ENCODE measurements around the gene ZNF524.

DNA sequence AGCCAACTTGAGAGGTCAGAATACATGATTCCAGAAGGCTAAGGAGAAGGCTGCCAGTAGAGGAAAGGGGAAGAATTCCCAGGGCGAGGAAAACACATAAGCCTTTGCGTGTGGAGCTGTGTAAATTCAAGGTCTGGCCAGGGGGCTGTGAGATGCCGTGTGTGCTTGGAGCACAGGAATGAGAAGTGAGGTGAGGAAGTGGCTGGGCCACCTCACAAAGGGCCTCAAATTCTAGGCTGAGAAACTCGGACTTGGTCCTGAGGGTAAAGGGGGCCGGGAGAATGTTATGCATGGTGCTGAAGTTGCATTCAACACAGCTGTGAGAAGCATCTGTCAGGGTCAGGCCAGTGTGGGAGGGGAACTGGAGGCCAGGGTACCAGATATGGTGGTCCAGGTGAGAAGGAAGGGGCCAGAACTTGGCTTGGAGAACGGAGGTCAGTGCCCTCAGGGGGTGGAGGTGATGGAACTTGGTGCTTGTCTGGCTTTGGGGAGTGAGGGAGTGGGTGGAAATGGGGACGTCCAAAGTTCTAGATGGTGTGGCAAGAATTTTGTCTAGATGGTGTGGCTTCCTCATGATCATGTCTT lies 35.9 kb downstream of the ZNF524 start:
- TF ChIP-seq, protein P1, sequence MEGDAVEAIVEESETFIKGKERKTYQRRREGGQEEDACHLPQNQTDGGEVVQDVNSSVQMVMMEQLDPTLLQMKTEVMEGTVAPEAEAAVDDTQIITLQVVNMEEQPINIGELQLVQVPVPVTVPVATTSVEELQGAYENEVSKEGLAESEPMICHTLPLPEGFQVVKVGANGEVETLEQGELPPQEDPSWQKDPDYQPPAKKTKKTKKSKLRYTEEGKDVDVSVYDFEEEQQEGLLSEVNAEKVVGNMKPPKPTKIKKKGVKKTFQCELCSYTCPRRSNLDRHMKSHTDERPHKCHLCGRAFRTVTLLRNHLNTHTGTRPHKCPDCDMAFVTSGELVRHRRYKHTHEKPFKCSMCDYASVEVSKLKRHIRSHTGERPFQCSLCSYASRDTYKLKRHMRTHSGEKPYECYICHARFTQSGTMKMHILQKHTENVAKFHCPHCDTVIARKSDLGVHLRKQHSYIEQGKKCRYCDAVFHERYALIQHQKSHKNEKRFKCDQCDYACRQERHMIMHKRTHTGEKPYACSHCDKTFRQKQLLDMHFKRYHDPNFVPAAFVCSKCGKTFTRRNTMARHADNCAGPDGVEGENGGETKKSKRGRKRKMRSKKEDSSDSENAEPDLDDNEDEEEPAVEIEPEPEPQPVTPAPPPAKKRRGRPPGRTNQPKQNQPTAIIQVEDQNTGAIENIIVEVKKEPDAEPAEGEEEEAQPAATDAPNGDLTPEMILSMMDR (IDR thresholded peaks at IDR 0.05), result no peak
- TF ChIP-seq POLR2A (IDR thresholded peaks at IDR 0.05), result no peak

Data from breast epithelium (tissue), 3 donors.